Left ventricle myocardium inferior (tissue), 1 donor: ENCODE data around the gene PDCD6IP. TPM values are rescaled to one million over a fixed set of nuclear protein-coding genes. Genes with fewer than 3 reads are reported as not detected.
A peak's percentile ranks its signal among the peaks of the same experiment; 100 is the strongest.

Experiments
- DNase-seq: peaks from one replicate; pipeline ENCODE4 v3.0.0-alpha.2; 2020
- H3K27ac ChIP-seq: fragments of 200-600 bp; replicated peaks from 2 replicates; pipeline ENCODE4 v1.8.0; 2021
- H3K27me3 ChIP-seq: fragments of 200-600 bp; 2 replicates; pipeline ENCODE4 v1.8.0; 2021; ENCODE audit warnings: low read depth
- H3K36me3 ChIP-seq: fragments of 200-600 bp; 2 replicates; pipeline ENCODE4 v1.8.0; 2021
- H3K4me1 ChIP-seq: fragments of 200-600 bp; 2 replicates; pipeline ENCODE4 v1.8.0; 2021
- H3K4me3 ChIP-seq: fragments of 200-600 bp; 2 replicates; pipeline ENCODE4 v1.8.0; 2021; ENCODE audit warnings: mild to moderate bottlenecking, moderate library complexity
- H3K9me3 ChIP-seq: fragments of 200-600 bp; replicated peaks from 2 replicates; pipeline ENCODE4 v1.8.0; 2021
- intact Hi-C: fragments of 100-400 bp; cut with micrococcal nuclease; formaldehyde crosslinking; loops from one replicate; pipeline ENCODE4 v1.11.0; 2022
- total RNA-seq: library from RNA; stranded (reverse); fragmentation: NEBNext Ultra II Directional; extraction: Animal tissue kit (Norgen Biotek cat#: 25700); gene quantifications from one replicate; pipeline ENCODE4 v1.2.1, GENCODE V29; 2021
- TF ChIP-seq, protein P1 (sequence below): fragments of 200-600 bp; IDR thresholded peaks from 2 replicates; pipeline ENCODE4 v1.8.0; 2021; ENCODE audit warnings: antibody characterized with exemption, mild to moderate bottlenecking, borderline replicate concordance
- donor health status: DM: no; HTN: yes; CAD: no; lungs with severe emphysema.

PDCD6IP gene
- total RNA-seq, 1 donor from 2014 or later = 129 TPM

DNA sequence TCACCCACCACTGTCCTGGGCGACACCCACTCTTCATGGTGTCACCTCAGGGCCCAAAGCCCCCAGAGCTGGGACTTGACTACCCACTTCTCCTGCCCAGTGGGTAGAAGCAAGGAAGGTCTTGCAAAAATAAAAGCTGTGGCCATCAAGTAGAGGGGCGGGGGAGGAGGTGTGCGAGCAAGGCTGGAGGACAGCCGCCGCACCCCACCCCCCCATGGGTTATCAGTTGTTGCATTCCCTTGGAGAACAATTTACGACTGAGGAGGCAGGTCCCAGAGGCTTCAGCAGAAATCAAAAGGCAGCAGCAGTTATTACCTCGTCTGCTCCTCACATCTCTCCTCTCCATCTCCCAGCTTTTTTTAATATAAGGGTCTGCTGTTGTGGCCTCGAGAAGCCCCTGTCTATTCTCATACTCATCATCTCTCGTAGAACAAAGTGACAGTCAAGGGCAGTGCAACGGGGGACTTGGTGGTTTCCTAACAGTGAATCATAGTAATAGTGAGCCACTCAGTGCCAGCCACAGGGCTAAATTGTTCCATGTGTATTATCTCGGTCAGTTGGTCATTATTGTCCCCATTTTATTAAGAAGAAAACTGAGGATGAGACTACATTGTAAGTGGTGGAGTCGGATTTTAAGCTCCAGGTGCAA lies 116.4 kb downstream of the PDCD6IP start:
- no peaks in the 10 kb centered on the region for H3K4me1 ChIP-seq
- H3K27me3 ChIP-seq = no peaks in the 10 kb centered on the region
- no peak overlapping the region for H3K4me3 ChIP-seq
- intact Hi-C loops = no loop called here
- no peak overlapping the region for H3K27ac ChIP-seq
- no peak for DNase-seq
- TF ChIP-seq, protein P1, sequence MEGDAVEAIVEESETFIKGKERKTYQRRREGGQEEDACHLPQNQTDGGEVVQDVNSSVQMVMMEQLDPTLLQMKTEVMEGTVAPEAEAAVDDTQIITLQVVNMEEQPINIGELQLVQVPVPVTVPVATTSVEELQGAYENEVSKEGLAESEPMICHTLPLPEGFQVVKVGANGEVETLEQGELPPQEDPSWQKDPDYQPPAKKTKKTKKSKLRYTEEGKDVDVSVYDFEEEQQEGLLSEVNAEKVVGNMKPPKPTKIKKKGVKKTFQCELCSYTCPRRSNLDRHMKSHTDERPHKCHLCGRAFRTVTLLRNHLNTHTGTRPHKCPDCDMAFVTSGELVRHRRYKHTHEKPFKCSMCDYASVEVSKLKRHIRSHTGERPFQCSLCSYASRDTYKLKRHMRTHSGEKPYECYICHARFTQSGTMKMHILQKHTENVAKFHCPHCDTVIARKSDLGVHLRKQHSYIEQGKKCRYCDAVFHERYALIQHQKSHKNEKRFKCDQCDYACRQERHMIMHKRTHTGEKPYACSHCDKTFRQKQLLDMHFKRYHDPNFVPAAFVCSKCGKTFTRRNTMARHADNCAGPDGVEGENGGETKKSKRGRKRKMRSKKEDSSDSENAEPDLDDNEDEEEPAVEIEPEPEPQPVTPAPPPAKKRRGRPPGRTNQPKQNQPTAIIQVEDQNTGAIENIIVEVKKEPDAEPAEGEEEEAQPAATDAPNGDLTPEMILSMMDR = no peak
- H3K9me3 ChIP-seq = no peaks in the 10 kb centered on the region
- no peaks in the 10 kb centered on the region for H3K36me3 ChIP-seq

DNA sequence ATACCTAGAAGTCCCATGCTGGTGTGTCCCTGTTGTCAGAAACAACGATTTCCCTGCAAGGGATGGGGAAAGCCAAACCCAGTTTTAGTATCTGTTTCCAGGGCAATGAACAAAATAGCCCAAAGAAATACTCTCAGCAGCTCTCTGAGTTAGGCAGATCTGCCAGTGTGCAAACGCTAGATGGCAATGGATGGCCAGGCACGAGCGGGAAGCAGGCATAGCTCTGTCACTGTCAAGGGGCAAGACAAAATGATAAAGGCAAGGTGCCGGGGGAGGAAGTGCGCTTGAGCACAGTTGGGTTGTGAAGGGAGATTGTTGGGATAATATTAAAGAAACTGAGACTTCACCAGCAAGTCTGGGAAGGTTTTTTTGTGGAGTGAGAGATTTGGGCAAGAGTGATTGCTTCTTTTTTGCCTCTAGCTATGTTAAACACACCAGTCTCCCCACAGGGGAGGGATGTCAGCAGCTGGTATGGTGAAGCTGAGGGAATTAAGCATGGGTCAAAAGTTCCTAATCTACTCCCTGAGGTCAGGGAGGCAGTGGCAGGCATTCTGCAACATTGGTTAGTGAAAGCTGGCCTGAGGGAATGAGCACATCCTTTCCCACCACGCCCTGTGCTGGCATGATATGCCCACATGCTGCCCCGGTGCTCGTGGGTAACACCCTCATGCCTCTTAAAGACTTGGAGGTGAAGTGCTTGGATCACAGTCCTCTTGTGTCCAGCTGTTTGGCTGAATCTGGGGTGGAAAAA lies 117.5 kb downstream of the PDCD6IP start:
- H3K4me1 ChIP-seq = no peaks in the 10 kb centered on the region
- no peak overlapping the region for H3K4me3 ChIP-seq
- H3K36me3 ChIP-seq = no peaks in the 10 kb centered on the region
- H3K27me3 ChIP-seq = no peaks in the 10 kb centered on the region
- no peak for DNase-seq
- no peaks in the 10 kb centered on the region for H3K9me3 ChIP-seq
- intact Hi-C loops = no loop called here
- TF ChIP-seq, protein P1 = peak; percentile 56
- H3K27ac ChIP-seq = no peak overlapping the region

DNA sequence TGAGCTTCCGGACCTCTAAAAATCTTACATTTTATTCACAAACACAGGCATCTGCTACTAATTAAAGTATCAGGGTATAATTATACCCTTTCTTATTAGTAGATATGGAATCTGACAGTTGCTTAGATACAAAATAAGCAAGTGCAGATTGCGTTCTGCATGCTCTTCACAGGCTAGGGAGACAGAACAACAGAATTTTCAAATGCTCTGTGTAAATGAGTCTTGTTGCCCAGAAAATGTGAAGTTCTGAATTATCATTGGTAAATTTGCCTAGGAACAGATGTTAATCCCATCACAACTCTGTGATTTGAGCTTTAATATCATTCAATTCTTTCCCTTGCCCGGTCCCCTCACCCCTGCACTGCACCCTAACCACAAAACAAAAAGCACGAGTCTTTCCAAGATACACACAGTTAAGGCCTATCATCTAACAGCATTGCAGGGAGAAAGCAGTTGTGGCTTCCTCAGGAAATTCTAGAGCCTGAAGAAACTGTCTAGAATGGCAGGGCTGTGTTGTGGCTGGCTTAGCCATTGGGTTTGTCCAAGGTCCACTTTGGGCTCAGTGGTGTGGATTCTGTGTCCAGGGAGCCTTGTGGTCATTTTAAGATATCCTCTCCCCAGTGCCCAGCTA lies 119.8 kb downstream of the PDCD6IP start:
- Histone ChIP-seq H3K4me1 (no peaks in the 10 kb centered on the region), H3K27ac (no peak overlapping the region), H3K4me3 (no peak overlapping the region), H3K9me3 (no peaks in the 10 kb centered on the region), H3K36me3 (no peaks in the 10 kb centered on the region), H3K27me3 (no peaks in the 10 kb centered on the region)
- DNase-seq = no peak
- intact Hi-C loops = no loop called here
- TF ChIP-seq, protein P1 = no peak

Other genes starting within 250 kb of the PDCD6IP start
- 75.0 TPM for gene CLASP2, start 80.4 kb upstream of the PDCD6IP start, total RNA-seq